GM19468 (cell line): ENCODE results near the gene PGR.

Experiments used
- ATAC-seq: cut with Tn5 transposase; IDR thresholded peaks from one replicate; pipeline ENCODE4 v1.9.1; 2021; ENCODE audit warnings: mild to moderate bottlenecking, moderate library complexity, moderate number of reproducible peaks; ENCODE audit not compliant: unreplicated experiment; ENCODE audit errors: extremely low read depth

PGR gene

DNA sequence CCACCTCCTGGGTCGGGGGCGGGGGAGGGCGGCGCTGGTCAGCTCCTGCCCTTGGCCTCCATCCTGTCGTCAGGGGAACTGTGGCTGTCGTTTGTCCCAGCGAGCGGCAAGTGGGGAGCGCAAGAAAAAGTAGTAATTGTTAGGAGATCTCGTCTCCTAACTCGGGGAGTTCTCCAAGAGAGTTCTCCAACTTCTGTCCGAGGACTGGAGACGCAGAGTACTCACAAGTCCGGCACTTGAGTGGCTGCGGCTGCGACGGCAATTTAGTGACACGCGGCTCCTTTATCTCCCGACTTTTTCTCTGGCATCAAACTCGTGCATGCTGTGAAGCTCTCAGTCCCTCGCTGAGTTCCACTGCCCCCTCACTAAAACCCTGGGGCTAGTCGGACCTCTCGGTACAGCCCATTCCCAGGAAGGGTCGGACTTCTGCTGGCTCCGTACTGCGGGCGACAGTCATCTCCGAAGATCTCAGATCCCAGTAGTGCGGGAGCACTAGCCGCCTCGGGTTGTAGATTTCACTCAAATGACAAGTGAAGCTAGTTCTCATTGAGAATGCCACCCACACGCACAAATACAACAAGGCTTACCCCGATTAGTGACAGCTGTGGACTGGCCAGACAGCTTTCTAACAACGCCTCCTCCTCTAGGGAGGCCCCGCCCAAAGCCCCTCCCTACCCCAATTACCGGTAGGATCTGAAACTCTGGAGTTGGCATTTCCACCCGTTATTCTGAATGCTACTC, at the start of gene PGR:
Gene PGR, minus strand, starts transcription at position 611 of the 741 bp plus-strand sequence. CDS start 743 bp downstream, outside the sequence.
- no peak for ATAC-seq

DNA sequence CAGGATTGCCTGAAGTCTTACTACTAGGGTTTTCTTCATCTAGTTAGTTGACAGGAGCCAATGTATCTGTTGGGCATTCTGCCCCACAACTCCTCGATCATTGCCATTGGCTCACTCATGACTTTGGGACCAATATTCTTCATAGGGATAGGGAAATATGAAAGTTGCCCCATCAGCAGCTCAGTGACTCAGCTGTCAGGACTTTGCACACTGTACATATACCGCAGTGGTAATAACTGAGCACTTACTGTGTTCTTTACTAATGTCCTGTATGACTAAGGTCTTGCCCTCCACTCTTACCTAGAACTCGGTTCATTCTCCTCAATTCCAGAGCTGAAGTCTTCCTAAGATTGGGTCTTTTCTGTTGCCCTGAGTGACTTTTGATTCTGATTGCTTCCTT, 46.8 kb upstream of the PGR start:
- ATAC-seq = no peak

- ATAC-seq = no peak
Observed at GRCh38 chr11:101169944-101170343, 40.3 kb upstream of the PGR start.

DNA sequence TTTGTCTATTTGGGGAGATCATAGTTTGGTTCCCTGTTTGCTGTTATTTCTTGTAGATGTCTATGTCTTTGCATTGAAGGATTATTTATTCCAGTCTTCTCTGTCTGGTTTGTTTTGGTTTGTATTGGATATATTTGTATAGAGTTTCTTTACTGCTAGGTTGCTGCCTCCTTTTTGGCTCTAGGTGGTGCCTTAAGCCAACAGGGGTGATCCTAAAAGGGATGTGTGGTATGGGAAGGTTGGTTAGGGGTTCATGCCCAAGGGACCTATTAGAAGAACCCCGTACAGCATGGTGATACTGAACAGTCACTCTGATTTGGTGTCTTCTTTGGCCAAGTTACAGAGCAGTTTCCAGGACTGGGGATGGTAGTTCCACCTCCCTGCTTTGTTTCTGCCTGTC, 36.4 kb upstream of the PGR start:
- no peak for ATAC-seq

GRCh38 chr11:101158119-101158518, 28.5 kb upstream of the PGR start:
- ATAC-seq = no peak

- ATAC-seq = no peak
Observed at GRCh38 chr11:101138245-101138930, 8.8 kb upstream of the PGR start.

- ATAC-seq = no peak
Observed at GRCh38 chr11:101133190-101133589, 3.6 kb upstream of the PGR start.

DNA sequence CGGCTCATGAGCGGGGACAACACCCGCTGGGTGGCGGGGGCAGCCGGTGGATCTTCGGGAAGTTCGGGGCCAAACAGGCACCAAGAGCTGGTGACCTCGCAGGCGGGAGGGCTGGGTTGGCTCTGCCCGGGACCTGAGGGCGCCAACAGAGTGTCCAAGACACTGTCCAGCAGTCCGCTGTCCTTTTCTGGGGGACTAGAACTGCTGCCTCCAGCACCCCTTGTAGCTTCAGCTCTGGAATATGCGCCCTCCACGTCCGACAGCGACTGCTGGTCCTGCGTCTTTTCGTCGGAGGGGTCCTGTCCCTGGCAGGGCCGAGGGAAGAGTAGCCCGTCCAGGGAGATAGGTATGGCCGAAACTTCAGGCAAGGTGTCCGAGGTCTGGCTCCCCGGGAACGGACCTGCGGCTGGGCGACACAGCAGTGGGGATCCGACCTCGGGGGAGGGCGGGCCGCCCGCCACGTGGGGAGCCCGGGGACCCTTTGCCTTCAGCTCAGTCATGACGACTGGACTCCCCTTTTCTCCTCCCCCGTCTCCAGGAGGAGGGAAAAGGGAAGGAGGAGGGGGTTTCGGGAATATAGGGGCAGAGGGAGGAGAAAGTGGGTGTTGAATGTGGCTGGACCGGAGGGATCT, 926 bp downstream of the PGR start:
- no peak for ATAC-seq

DNA sequence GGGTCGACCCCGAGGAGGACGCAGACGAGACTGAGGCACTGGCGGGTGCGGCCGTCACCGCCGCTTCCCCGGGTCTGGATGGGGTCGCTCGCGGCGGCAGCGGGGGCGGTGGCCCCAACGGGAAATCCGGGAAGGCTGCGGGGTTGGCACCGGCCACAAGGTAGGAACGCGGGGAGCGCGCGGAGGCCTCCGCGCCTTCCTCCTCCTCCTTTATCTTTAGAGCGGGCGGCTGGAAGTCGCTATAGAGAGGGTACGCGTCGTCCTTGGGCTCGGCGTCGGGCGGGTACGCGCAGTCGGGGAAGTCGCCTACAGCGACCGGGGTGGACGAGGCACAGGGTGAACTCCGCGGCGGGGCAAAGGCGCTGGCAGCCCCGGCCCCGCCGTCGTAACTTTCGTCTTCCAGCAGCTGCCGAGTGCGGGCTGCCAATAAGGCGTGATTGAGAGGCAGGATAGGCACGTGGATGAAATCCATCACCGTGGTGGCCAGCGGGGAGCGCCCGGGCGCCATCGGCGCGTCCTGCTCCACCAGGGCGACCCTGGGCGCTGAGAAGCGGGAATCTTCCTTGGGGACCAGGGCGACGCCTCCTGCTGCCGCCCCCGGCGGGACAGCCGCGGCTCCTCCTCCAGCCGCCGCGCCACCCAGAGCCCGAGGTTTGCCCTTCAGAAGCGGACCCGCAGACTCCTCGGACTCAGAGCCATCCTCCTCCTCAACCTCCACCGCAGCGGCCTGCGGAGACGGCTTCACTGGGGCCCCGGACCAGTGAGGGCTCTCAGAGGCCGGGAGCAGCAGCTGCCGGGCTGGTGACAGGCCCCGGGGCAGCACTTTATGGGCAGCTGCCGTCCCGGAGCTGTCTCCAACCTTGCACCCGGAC, 1.7 kb downstream of the PGR start:
- no peak for ATAC-seq

GRCh38 chr11:101127197-101127698, 2.4 kb downstream of the PGR start:
- ATAC-seq = no peak

- no peak for ATAC-seq
Observed at GRCh38 chr11:101126551-101127196, 2.9 kb downstream of the PGR start.

DNA sequence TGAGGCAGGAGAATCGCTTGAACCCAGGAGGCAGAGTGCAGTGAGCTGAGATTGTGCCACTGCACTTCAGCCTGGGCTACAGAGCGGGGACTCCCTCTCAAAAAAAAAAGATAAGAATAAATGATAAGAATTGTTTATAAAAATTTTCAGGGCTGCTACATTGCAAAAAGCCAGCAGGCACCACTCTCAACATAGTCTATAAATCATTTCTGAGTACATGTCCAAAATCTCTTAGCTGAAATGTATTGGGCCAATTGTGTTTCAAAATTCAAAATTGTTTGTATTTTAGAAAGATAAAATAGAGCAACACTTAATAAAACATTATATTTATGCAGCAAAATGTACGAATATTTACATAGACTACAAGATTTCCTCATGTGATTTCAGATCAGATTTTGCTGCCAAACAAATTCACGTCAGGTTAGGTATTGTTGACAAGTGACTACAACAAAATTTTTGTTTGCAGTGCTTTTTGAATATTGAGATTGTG, 13.9 kb downstream of the PGR start:
- no peak for ATAC-seq

DNA sequence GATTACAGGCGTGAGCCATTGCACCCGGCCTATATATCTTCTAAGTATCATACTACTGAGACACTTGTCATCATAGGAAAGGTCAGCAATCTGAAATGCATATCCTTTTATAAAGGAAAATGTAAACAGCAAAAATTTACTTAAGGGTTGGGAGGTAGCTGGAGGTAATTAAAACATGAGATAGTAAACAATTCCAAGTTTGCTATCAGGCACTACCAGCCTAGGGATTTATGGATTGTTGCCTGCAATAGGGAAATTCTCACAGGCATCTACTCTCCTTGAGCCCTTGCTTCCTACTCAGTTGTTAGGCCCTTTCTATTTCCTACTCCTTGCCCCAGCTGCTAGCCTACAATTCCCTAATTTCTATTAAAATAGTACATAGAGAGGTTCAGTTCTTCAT, 16.1 kb downstream of the PGR start:
- ATAC-seq = no peak

DNA sequence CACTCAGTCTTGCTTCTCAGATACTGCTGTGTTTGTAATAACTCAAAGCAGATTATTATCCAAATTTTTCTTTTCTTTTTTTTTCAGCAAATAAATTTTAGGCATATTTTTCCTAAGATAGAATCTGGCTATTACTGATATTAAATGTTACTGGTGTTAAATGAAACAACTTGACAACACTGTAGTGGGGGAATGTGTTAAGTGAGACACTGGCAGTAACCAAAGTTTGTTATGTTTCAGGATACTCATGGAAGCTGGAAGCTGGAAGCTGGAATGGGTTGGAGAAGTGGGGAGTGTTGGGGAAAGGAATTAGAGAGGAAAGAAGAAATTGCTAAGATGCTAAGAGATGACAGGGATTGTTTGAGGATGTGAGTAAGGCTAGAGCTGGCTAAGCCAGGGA, 24.9 kb downstream of the PGR start:
- ATAC-seq = no peak

DNA sequence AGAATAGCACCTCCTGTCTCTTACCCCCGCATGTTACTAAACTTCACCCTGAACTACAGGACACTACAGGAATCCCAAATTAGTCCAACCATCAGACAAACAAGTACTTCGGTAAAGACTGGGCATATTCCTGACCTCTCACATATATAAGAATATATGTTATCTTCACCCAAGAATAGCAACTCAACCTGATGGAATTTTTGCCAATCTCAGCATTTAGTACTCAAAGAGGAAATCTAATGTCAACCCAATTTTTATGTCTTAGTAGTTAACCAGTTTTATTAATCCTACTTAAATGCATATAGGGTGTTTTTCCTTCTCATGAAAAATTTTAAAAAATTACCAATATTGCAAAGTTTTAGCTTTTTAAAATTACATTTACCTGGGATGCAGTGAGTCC, 26.2 kb downstream of the PGR start:
- ATAC-seq = no peak

DNA sequence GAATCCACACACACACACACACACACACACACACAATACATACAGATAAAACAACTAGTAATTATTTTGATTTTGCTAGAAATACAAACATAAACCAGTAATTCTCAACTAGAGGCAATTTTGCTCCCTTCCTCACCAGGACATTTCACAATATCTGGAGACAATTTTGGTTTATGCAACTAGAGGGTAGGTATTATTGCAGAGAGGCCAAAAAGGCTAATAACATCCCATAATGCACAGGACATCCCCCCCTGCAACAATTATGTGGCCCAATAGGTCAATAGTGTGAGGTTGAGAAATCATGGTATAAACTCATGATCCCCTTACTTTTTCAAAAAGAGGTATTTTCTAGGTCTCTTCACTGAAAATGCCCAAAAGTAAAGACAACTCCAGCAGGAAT, 29.0 kb downstream of the PGR start:
- ATAC-seq = no peak

DNA sequence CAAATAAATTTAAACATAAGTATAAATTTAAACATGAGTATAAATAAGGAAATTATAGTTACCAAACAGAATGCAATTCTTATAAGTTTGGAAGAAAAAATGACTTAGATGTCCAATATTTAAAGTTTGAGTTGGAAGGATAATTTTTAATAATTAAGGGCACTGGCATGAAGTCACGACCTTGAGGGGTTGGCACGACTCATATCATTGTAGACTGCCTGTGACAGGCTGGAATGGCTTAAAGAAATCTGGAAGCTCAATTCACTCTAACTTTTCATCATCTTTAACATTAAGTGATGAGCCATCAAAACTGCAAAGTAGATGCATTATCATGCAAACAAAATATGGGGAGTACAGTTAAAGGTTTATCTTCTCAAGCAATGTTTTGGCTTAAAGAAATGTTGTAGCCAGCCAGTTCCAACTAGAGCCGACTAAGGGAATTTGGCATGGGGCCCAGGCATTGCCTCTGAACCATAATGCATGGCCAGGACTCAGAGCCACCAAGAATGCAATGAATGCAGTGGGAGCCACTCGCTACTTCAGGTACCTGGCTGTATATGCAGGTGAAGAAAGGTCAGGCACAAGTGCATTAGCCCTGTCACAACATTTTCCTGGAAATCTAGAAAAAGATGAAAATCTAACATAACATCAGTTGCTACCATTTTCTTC, 33.4 kb downstream of the PGR start:
- no peak for ATAC-seq

GRCh38 chr11:101091781-101092180, 37.8 kb downstream of the PGR start:
- no peak for ATAC-seq

GRCh38 chr11:101090679-101091270, 38.8 kb downstream of the PGR start:
- no peak for ATAC-seq
